ENCODE data around the gene MARCHF7.

DNA sequence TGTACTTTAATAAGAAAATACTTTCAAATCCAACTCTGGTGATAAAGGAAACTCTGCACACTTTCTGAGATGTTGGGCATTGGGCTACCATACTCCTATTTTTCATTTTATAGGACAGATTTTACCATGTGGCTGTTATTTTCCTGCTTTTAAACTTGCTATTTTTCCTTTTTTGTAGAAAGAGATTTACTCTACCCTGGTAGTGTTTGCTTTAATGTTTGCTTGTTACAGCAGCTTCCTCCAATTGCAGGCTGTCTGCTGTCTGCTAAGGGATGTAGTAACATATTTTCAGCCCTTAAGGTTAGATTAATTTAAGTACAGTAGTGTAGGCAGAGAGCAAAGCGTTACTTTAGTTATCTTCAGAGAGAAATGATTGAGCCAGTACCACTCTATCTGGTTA lies 38.6 kb downstream of the MARCHF7 start:
- TF ChIP-seq POLR2A (IDR thresholded peaks at IDR 0.05): no peak
- TF ChIP-seq, protein P1, sequence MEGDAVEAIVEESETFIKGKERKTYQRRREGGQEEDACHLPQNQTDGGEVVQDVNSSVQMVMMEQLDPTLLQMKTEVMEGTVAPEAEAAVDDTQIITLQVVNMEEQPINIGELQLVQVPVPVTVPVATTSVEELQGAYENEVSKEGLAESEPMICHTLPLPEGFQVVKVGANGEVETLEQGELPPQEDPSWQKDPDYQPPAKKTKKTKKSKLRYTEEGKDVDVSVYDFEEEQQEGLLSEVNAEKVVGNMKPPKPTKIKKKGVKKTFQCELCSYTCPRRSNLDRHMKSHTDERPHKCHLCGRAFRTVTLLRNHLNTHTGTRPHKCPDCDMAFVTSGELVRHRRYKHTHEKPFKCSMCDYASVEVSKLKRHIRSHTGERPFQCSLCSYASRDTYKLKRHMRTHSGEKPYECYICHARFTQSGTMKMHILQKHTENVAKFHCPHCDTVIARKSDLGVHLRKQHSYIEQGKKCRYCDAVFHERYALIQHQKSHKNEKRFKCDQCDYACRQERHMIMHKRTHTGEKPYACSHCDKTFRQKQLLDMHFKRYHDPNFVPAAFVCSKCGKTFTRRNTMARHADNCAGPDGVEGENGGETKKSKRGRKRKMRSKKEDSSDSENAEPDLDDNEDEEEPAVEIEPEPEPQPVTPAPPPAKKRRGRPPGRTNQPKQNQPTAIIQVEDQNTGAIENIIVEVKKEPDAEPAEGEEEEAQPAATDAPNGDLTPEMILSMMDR (IDR thresholded peaks at IDR 0.05): no peak
